ENCODE data around the gene PRKCA.

GRCh38 chr17:66450852-66451158 lies 148.4 kb downstream of the PRKCA start:
- TF ChIP-seq CTCF (conservative IDR thresholded peaks at IDR 0.05; ENCODE audit: low read depth in 2 of 2) (no peak), POLR2AphosphoS5 (IDR thresholded peaks at IDR 0.05; ENCODE audit: low read depth) (no peak), EZH2phosphoT487 (IDR thresholded peaks at IDR 0.05; ENCODE audit: unreplicated experiment) (no peak), CREB1 (CRISPR knock-in tag; IDR thresholded peaks at IDR 0.05; ENCODE audit: low read depth) (no peak), EZH2 (IDR thresholded peaks at IDR 0.05; ENCODE audit: low read depth, unreplicated experiment) (no peak), REST (IDR thresholded peaks at IDR 0.05; ENCODE audit: unreplicated experiment) (no peak)
